Stomach (tissue), 19 donors: ENCODE results near the gene GSTO1. TPM values are rescaled to one million over a fixed set of nuclear protein-coding genes. Genes with fewer than 3 reads are reported as not detected.

ENCODE experiments used
- DNase-seq, 2 donors: peaks; one replicate each; pipeline versions ENCODE4 v3.0.0 to v3.0.0-alpha.2; 2013 to 2019
- H3K27ac ChIP-seq, 5 donors: fragments of 200-600 bp in 4 of 5; sonication (generic) in 4 of 5; one replicate each; pipeline ENCODE4 v1.5.1; 2013 to 2019; ENCODE audit warnings: mild to moderate bottlenecking in 1 of 5, moderate library complexity in 1 of 5
- H3K27me3 ChIP-seq, 3 donors: fragments of 200-600 bp; sonication (generic); one replicate each; pipeline ENCODE4 v1.5.1; 2017 to 2019; ENCODE audit warnings: mixed run types in 1 of 3
- H3K36me3 ChIP-seq, 4 donors: fragments of 200-600 bp; sonication (generic); 1 replicate in 3 of 4; 2 replicates in 1 of 4; pipeline ENCODE4 v1.5.1; 2016 to 2019
- H3K4me1 ChIP-seq, 4 donors: fragments of 200-600 bp; sonication (generic); one replicate each; pipeline ENCODE4 v1.5.1; 2016 to 2019
- H3K4me3 ChIP-seq, 4 donors: fragments of 200-600 bp; sonication (generic) in 3 of 4; one replicate each; pipeline ENCODE4 v1.5.1; 2016 to 2019; ENCODE audit warnings: mild to moderate bottlenecking in 1 of 4
- H3K9me3 ChIP-seq, 4 donors: fragments of 200-600 bp; sonication (generic); one replicate each; pipeline ENCODE4 v1.5.1; 2016 to 2019
- CTCF ChIP-seq, 7 experiments: fragments of 450-650 bp in 4 of 7; fragments of 200-600 bp in 3 of 7; sonication (generic) in 3 of 7; IDR thresholded peaks; one replicate each; pipeline ENCODE4 v1.5.1; 2016 to 2019; ENCODE audit warnings: antibody characterized with exemption in 7 of 7, control low read depth in 2 of 7, mild to moderate bottlenecking in 1 of 7
- EP300 ChIP-seq: sonication (generic); formaldehyde crosslinking; IDR thresholded peaks from one replicate; pipeline ENCODE4 v1.6.1; 2017; ENCODE audit warnings: antibody characterized with exemption
- POLR2A ChIP-seq, 4 donors: fragments of 450-650 bp; IDR thresholded peaks; one replicate each; pipeline ENCODE4 v1.6.1; 2016; ENCODE audit warnings: antibody characterized with exemption in 4 of 4, control low read depth in 2 of 4, mild to moderate bottlenecking in 1 of 4, moderate library complexity in 1 of 4
- POLR2AphosphoS5 ChIP-seq, 3 donors: sonication (generic); formaldehyde crosslinking; IDR thresholded peaks; one replicate each; pipeline ENCODE4 v1.6.1; 2016; ENCODE audit warnings: antibody characterized with exemption in 3 of 3
- WGBS, 5 donors: extraction: QIAGEN DNeasy Blood & Tissue Kit in 3 of 5; methylation state at CpG; one replicate each; pipeline versions ENCODE4 v1.1.5 to v1.1.7; 2013 to 2018; 5-methylcytosine and 5-hydroxymethylcytosine counted together
- intact Hi-C: fragments of 100-400 bp; cut with DNase I; formaldehyde crosslinking; loops from one replicate; pipeline ENCODE4 v1.15.1; 2023; ENCODE audit warnings: low total_unique reads
- long read RNA-seq, 10 donors: transcript quantifications; one replicate each; lab custom pipeline, GENCODE V29; 2026
- polyA plus RNA-seq, 3 donors: library from polyadenylated mRNA; stranded (reverse); fragments of 200-250 nt; gene quantifications; one replicate each; pipeline ENCODE4 v1.2.3, GENCODE V29; 2013
- total RNA-seq, 5 donors: library from RNA; depleted of rRNA; stranded (reverse); fragments of >200 nt; gene quantifications; one replicate each; pipeline versions ENCODE4 v1.1.0 to v1.2.3, GENCODE V29; 2014 to 2016
- donor health status: healthy with polysubstance abuse.
- donor health status: Bipolar disorder and iron deficiency.
- donor health status: healthy.

The GSTO1 gene
- 10 to 100 TPM in 4 of 5 donors, 1 to 10 TPM in 1; 9.8 to 81.3 (median 40.8) TPM for total RNA-seq
- 100 to 1,000 TPM; 123 to 192 (median 159) TPM for polyA plus RNA-seq
- long read RNA-seq, donor 1, transcript GSTO1-202 (6 exons, 972 nt) = major isoform, 14 of 23 reads
- long read RNA-seq, donor 1, transcript GSTO1-204 (5 exons, 829 nt) = minor isoform, 9 of 23 reads
- long read RNA-seq, donor 1, partial matches to known transcripts = 0 of 23 reads
- long read RNA-seq, donor 1, other reads (novel, unspliced or antisense) = 0 of 23 reads
- long read RNA-seq, donor 2, transcript GSTO1-204 (5 exons, 829 nt) = minor isoform, 5 of 37 reads
- long read RNA-seq, donor 2, transcript GSTO1-202 (6 exons, 972 nt) = major isoform, 31 of 37 reads
- long read RNA-seq, donor 2, partial matches to known transcripts = 0 of 37 reads
- long read RNA-seq, donor 2, other reads (novel, unspliced or antisense) = 0 of 37 reads
- long read RNA-seq, donor 3, transcript GSTO1-202 (6 exons, 972 nt) = major isoform, 23 of 26 reads
- long read RNA-seq, donor 3, partial matches to known transcripts = 0 of 26 reads
- long read RNA-seq, donor 3, other reads (novel, unspliced or antisense) = 0 of 26 reads
- long read RNA-seq, donor 4, partial matches to known transcripts = 0 of 5 reads
- long read RNA-seq, donor 4, other reads (novel, unspliced or antisense) = 0 of 5 reads
- long read RNA-seq, donor 5, transcript GSTO1-202 (6 exons, 972 nt) = major isoform, 19 of 24 reads
- long read RNA-seq, donor 5, partial matches to known transcripts = 0 of 24 reads
- long read RNA-seq, donor 5, other reads (novel, unspliced or antisense) = 0 of 24 reads
- long read RNA-seq, donor 6, transcript GSTO1-202 (6 exons, 972 nt) = major isoform, 64 of 81 reads
- long read RNA-seq, donor 6, transcript GSTO1-204 (5 exons, 829 nt) = minor isoform, 12 of 81 reads
- long read RNA-seq, donor 6, partial matches to known transcripts = 5 of 81 reads
- long read RNA-seq, donor 6, other reads (novel, unspliced or antisense) = 0 of 81 reads
- long read RNA-seq, donor 7, transcript GSTO1-204 (5 exons, 829 nt) = minor isoform, 5 of 56 reads
- long read RNA-seq, donor 7, transcript GSTO1-202 (6 exons, 972 nt) = major isoform, 51 of 56 reads
- long read RNA-seq, donor 7, partial matches to known transcripts = 0 of 56 reads
- long read RNA-seq, donor 7, other reads (novel, unspliced or antisense) = 0 of 56 reads
- long read RNA-seq, donor 8, transcript GSTO1-204 (5 exons, 829 nt) = minor isoform, 7 of 48 reads
- long read RNA-seq, donor 8, transcript GSTO1-202 (6 exons, 972 nt) = major isoform, 31 of 48 reads
- long read RNA-seq, donor 8, partial matches to known transcripts = 10 of 48 reads
- long read RNA-seq, donor 8, other reads (novel, unspliced or antisense) = 0 of 48 reads
- long read RNA-seq, donor 9, transcript GSTO1-204 (5 exons, 829 nt) = minor isoform, 11 of 43 reads
- long read RNA-seq, donor 9, transcript GSTO1-202 (6 exons, 972 nt) = major isoform, 26 of 43 reads
- long read RNA-seq, donor 9, partial matches to known transcripts = 6 of 43 reads
- long read RNA-seq, donor 9, other reads (novel, unspliced or antisense) = 0 of 43 reads
- long read RNA-seq, donor 10, transcript GSTO1-202 (6 exons, 972 nt) = major isoform, 34 of 41 reads
- long read RNA-seq, donor 10, transcript GSTO1-204 (5 exons, 829 nt) = minor isoform, 7 of 41 reads
- long read RNA-seq, donor 10, partial matches to known transcripts = 0 of 41 reads
- long read RNA-seq, donor 10, other reads (novel, unspliced or antisense) = 0 of 41 reads

- intact Hi-C loops = no loop called here
- peaks cover 8 to 26% (median 21%) of the 10 kb centered on the region in 4 donors for H3K36me3 ChIP-seq
- peak; percentile 78 to 90 for DNase-seq
- TF ChIP-seq CTCF (IDR thresholded peaks at IDR 0.05) (no peak), POLR2A (IDR thresholded peaks at IDR 0.05) (peak in 1 of 4 donors; percentile 40), EP300 (no peak), POLR2AphosphoS5 (IDR thresholded peaks at IDR 0.05) (peak; percentile 25 to 96 (median 93))
- WGBS, 5 donors = 1% methylated on average over 28 to 69 of the region's 69 CpGs
- peaks cover 0 to 4% (median 0%) of the 10 kb centered on the region in 3 donors for H3K27me3 ChIP-seq
- H3K4me1 ChIP-seq = peaks cover 14 to 53% (median 39%) of the 10 kb centered on the region in 4 donors
- H3K9me3 ChIP-seq = no peaks in the 10 kb centered on the region
- H3K27ac ChIP-seq = peak within 1 kb of the TSS; percentile 91 to 99 (median 95)
- H3K4me3 ChIP-seq = peak within 1 kb of the TSS; percentile 62 to 86 (median 76)
These were observed at the start of gene GSTO1 for GRCh38 chr10:104254493-104255310. Gene GSTO1 (plus strand): TSS chr10:104254892. CDS start chr10:104254929, 37 bp downstream.

- Histone ChIP-seq H3K4me1 (no peaks in the 10 kb centered on the region), H3K4me3 (no peak overlapping the region), H3K27me3 (no peaks in the 10 kb centered on the region), H3K27ac (no peak overlapping the region), H3K9me3 (no peaks in the 10 kb centered on the region), H3K36me3 (no peaks in the 10 kb centered on the region)
- 59 to 75% (median 73%) methylated on average over 3 of the region's 3 CpGs for WGBS, 5 donors
- DNase-seq = no peak
- intact Hi-C loops = loop anchor here (10.0 kb wide), 1 partner anchor 164 kb away; no protein-coding TSS in a partner anchor
- TF ChIP-seq POLR2A (IDR thresholded peaks at IDR 0.05) = no peak
- TF ChIP-seq POLR2AphosphoS5 (IDR thresholded peaks at IDR 0.05) = no peak
- no peak for TF ChIP-seq CTCF (IDR thresholded peaks at IDR 0.05)
- TF ChIP-seq EP300 = no peak
These were observed 46.0 kb upstream of the GSTO1 start for GRCh38 chr10:104208730-104209129.

- Histone ChIP-seq H3K9me3 (no peaks in the 10 kb centered on the region), H3K4me3 (no peak overlapping the region), H3K4me1 (no peaks in the 10 kb centered on the region), H3K27me3 (no peaks in the 10 kb centered on the region), H3K27ac (no peak overlapping the region), H3K36me3 (no peaks in the 10 kb centered on the region)
- intact Hi-C loops = loop anchor here (10.0 kb wide), 1 partner anchor 165 kb away; no protein-coding TSS in a partner anchor
- peak in 1 of 2 donors; percentile 78 for DNase-seq
- 26 to 39% (median 36%) methylated on average over 2 of the region's 2 CpGs for WGBS, 5 donors
- TF ChIP-seq CTCF (IDR thresholded peaks at IDR 0.05) = peak in 5 of 7 experiments; percentile 16 to 46 (median 42)
- TF ChIP-seq POLR2A (IDR thresholded peaks at IDR 0.05) = no peak
These were observed 45.0 kb upstream of the GSTO1 start for GRCh38 chr10:104209575-104210198.
